ENCODE measurements around the gene PTCHD1.

Gene PTCHD1

GRCh38 chrX:23387550-23388184, 53.0 kb downstream of the PTCHD1 start:
- in situ Hi-C loops (cut with HindIII; ENCODE audit: low pct_unique_long_range_greater_than_20kb, low sequenced_read_pairs) = no loop called here
- no peak for DNase-seq (ENCODE audit: low read depth in 1 of 2, low spot score in 1 of 2)
- TF ChIP-seq JUND (IDR thresholded peaks at IDR 0.05; ENCODE audit: low read depth) = no peak

- TF ChIP-seq JUND (IDR thresholded peaks at IDR 0.05; ENCODE audit: low read depth) = no peak
- in situ Hi-C loops (cut with HindIII; ENCODE audit: low pct_unique_long_range_greater_than_20kb, low sequenced_read_pairs) = no loop called here
- no peak for DNase-seq (ENCODE audit: low read depth in 1 of 2, low spot score in 1 of 2)
Observed at GRCh38 chrX:23389196-23389792, 54.6 kb downstream of the PTCHD1 start.

- in situ Hi-C loops (cut with HindIII; ENCODE audit: low pct_unique_long_range_greater_than_20kb, low sequenced_read_pairs) = no loop called here
- TF ChIP-seq JUND (IDR thresholded peaks at IDR 0.05; ENCODE audit: low read depth) = no peak
- DNase-seq (ENCODE audit: low read depth in 1 of 2, low spot score in 1 of 2) = no peak
Observed at GRCh38 chrX:23390979-23391378, 56.3 kb downstream of the PTCHD1 start.

GRCh38 chrX:23392195-23392594, 57.5 kb downstream of the PTCHD1 start:
- in situ Hi-C loops (cut with HindIII; ENCODE audit: low pct_unique_long_range_greater_than_20kb, low sequenced_read_pairs) = no loop called here
- no peak for DNase-seq (ENCODE audit: low read depth in 1 of 2, low spot score in 1 of 2)
- TF ChIP-seq JUND (IDR thresholded peaks at IDR 0.05; ENCODE audit: low read depth) = no peak

- in situ Hi-C loops (cut with HindIII; ENCODE audit: low pct_unique_long_range_greater_than_20kb, low sequenced_read_pairs) = no loop called here
- peak in 1 of 2 experiments; percentile 24 for DNase-seq (ENCODE audit: low read depth in 1 of 2, low spot score in 1 of 2)
- TF ChIP-seq JUND (IDR thresholded peaks at IDR 0.05; ENCODE audit: low read depth) = no peak
Observed at GRCh38 chrX:23394421-23394820, 59.8 kb downstream of the PTCHD1 start.

- no peak for DNase-seq (ENCODE audit: low read depth in 1 of 2, low spot score in 1 of 2)
- in situ Hi-C loops (cut with HindIII; ENCODE audit: low pct_unique_long_range_greater_than_20kb, low sequenced_read_pairs) = no loop called here
- TF ChIP-seq JUND (IDR thresholded peaks at IDR 0.05; ENCODE audit: low read depth) = no peak
Observed at GRCh38 chrX:23396263-23396662, 61.6 kb downstream of the PTCHD1 start.

- no peak for TF ChIP-seq JUND (IDR thresholded peaks at IDR 0.05; ENCODE audit: low read depth)
- no peak for DNase-seq (ENCODE audit: low read depth in 1 of 2, low spot score in 1 of 2)
- in situ Hi-C loops (cut with HindIII; ENCODE audit: low pct_unique_long_range_greater_than_20kb, low sequenced_read_pairs) = no loop called here
Observed at GRCh38 chrX:23398570-23398969, 63.9 kb downstream of the PTCHD1 start.

GRCh38 chrX:23403849-23404248, 69.2 kb downstream of the PTCHD1 start:
- DNase-seq (ENCODE audit: low read depth in 1 of 2, low spot score in 1 of 2) = peak; percentile 11 to 54
- in situ Hi-C loops (cut with HindIII; ENCODE audit: low pct_unique_long_range_greater_than_20kb, low sequenced_read_pairs) = no loop called here

GRCh38 chrX:23422912-23423311, 88.3 kb downstream of the PTCHD1 start:
- TF ChIP-seq JUND (IDR thresholded peaks at IDR 0.05; ENCODE audit: low read depth) = no peak
- in situ Hi-C loops (cut with HindIII; ENCODE audit: low pct_unique_long_range_greater_than_20kb, low sequenced_read_pairs) = no loop called here
- no peak for DNase-seq (ENCODE audit: low read depth in 1 of 2, low spot score in 1 of 2)

More at GRCh38 chrX:23403849-23404248, 69.2 kb downstream of the PTCHD1 start:
- no peak for TF ChIP-seq JUND (IDR thresholded peaks at IDR 0.05; ENCODE audit: low read depth)

GRCh38 chrX:23434356-23434884, 99.8 kb downstream of the PTCHD1 start:
- DNase-seq (ENCODE audit: low read depth in 1 of 2, low spot score in 1 of 2) = peak in 1 of 2 experiments; percentile 72
- in situ Hi-C loops (cut with HindIII; ENCODE audit: low pct_unique_long_range_greater_than_20kb, low sequenced_read_pairs) = no loop called here
- TF ChIP-seq JUND (IDR thresholded peaks at IDR 0.05; ENCODE audit: low read depth) = no peak

- DNase-seq (ENCODE audit: low read depth in 1 of 2, low spot score in 1 of 2) = peak in 1 of 2 experiments; percentile 50
- in situ Hi-C loops (cut with HindIII; ENCODE audit: low pct_unique_long_range_greater_than_20kb, low sequenced_read_pairs) = no loop called here
- no peak for TF ChIP-seq JUND (IDR thresholded peaks at IDR 0.05; ENCODE audit: low read depth)
Observed at GRCh38 chrX:23435108-23435507, 100.5 kb downstream of the PTCHD1 start.

- in situ Hi-C loops (cut with HindIII; ENCODE audit: low pct_unique_long_range_greater_than_20kb, low sequenced_read_pairs) = no loop called here
- DNase-seq (ENCODE audit: low read depth in 1 of 2, low spot score in 1 of 2) = no peak
- no peak for TF ChIP-seq JUND (IDR thresholded peaks at IDR 0.05; ENCODE audit: low read depth)
Observed at GRCh38 chrX:23435575-23435974, 100.9 kb downstream of the PTCHD1 start.

GRCh38 chrX:23436875-23437274, 102.2 kb downstream of the PTCHD1 start:
- no peak for DNase-seq (ENCODE audit: low read depth in 1 of 2, low spot score in 1 of 2)
- in situ Hi-C loops (cut with HindIII; ENCODE audit: low pct_unique_long_range_greater_than_20kb, low sequenced_read_pairs) = no loop called here
- TF ChIP-seq JUND (IDR thresholded peaks at IDR 0.05; ENCODE audit: low read depth) = no peak
